Naive thymus-derived CD4-positive, alpha-beta T cell (primary cell): ENCODE data around the gene CAMTA1. TPM values are rescaled to one million over a fixed set of nuclear protein-coding genes. Genes with fewer than 3 reads are reported as not detected.
A peak's percentile ranks its signal among the peaks of the same experiment; 100 is the strongest.

Experiments used
- ATAC-seq: fragments of 150-1000 bp; cut with Tn5 transposase; 2 replicates; pipeline ENCODE4 v1.10.0; 2021; ENCODE audit warnings: mild to moderate bottlenecking, moderate library complexity
- CTCF ChIA-PET: fragments of 350-600 bp; sonication (Branson Sonifier 250); formaldehyde crosslinking; loops from one replicate; lab custom pipeline; 2021; ENCODE audit warnings: antibody characterized with exemption; lab: Charles Lee
- POLR2A ChIA-PET: fragments of 350-600 bp; sonication (Branson Sonifier 250); formaldehyde crosslinking; loops from one replicate; lab custom pipeline; 2021; ENCODE audit warnings: antibody characterized with exemption, inconsistent platforms; lab: Charles Lee
- DNase-seq, 9 donors: peaks; one replicate each; pipeline versions ENCODE4 v3.0.0 to v3.0.0-alpha.2; 2020 to 2022; ENCODE audit warnings: mixed read lengths in 1 of 9
- H3K27ac ChIP-seq: one replicate; pipeline ENCODE4 v1.7.0; 2013; ENCODE audit warnings: mild to moderate bottlenecking, low read depth, low read length, moderate library complexity
- H3K27me3 ChIP-seq, 2 donors: one replicate each; pipeline ENCODE4 v1.7.0; 2013; ENCODE audit warnings: low read length in 2 of 2, mild to moderate bottlenecking in 2 of 2, moderate library complexity in 2 of 2; ENCODE audit not compliant: control insufficient read depth in 2 of 2, insufficient read depth in 2 of 2
- H3K36me3 ChIP-seq, 3 experiments: 1 replicate in 2 of 3; 2 replicates in 1 of 3; pipeline ENCODE4 v1.7.0; 2013; ENCODE audit warnings: low read length in 3 of 3, mild to moderate bottlenecking in 3 of 3, moderate library complexity in 1 of 3; ENCODE audit not compliant: insufficient read depth in 3 of 3, control insufficient read depth in 2 of 3
- H3K4me1 ChIP-seq, 2 donors: one replicate each; pipeline ENCODE4 v1.7.0; 2013; ENCODE audit warnings: low read length in 2 of 2, mild to moderate bottlenecking in 2 of 2, moderate library complexity in 1 of 2; ENCODE audit not compliant: control insufficient read depth in 2 of 2, insufficient read depth in 2 of 2
- H3K4me3 ChIP-seq: 2 replicates; pipeline ENCODE4 v1.7.0; 2013; ENCODE audit warnings: mild to moderate bottlenecking, low read length
- H3K9me3 ChIP-seq, 3 experiments: 1 replicate in 2 of 3; 2 replicates in 1 of 3; pipeline ENCODE4 v1.7.0; 2013; ENCODE audit warnings: low read length in 3 of 3; ENCODE audit not compliant: control insufficient read depth in 2 of 3
- H3K27ac Mint-ChIP-seq, 9 donors: one replicate each; pipeline ENCODE4 v1.8.0; 2020 to 2022; ENCODE audit warnings: mixed read lengths in 9 of 9, mild to moderate bottlenecking in 8 of 9, moderate library complexity in 5 of 9, inconsistent platforms in 2 of 9
- H3K27me3 Mint-ChIP-seq, 5 donors: one replicate each; pipeline ENCODE4 v1.8.0; 2021 to 2022; ENCODE audit warnings: mixed read lengths in 5 of 5, mild to moderate bottlenecking in 1 of 5
- H3K36me3 Mint-ChIP-seq, 5 donors: one replicate each; pipeline ENCODE4 v1.8.0; 2020 to 2022; ENCODE audit warnings: mixed read lengths in 5 of 5, mild to moderate bottlenecking in 3 of 5, inconsistent platforms in 1 of 5
- H3K4me1 Mint-ChIP-seq, 7 donors: one replicate each; pipeline ENCODE4 v1.8.0; 2020 to 2022; ENCODE audit warnings: mixed read lengths in 7 of 7, mild to moderate bottlenecking in 3 of 7, inconsistent platforms in 1 of 7
- H3K4me3 Mint-ChIP-seq, 10 donors: one replicate each; pipeline ENCODE4 v1.8.0; 2020 to 2022; ENCODE audit warnings: mild to moderate bottlenecking in 10 of 10, mixed read lengths in 10 of 10, moderate library complexity in 6 of 10, inconsistent platforms in 2 of 10
- H3K9me3 Mint-ChIP-seq, 11 donors: one replicate each; pipeline ENCODE4 v1.8.0; 2020 to 2022; ENCODE audit warnings: mixed read lengths in 11 of 11, mild to moderate bottlenecking in 4 of 11, inconsistent platforms in 1 of 11, moderate library complexity in 1 of 11
- intact Hi-C, 2 donors: fragments of 100-400 bp; cut with micrococcal nuclease; formaldehyde crosslinking; loops; one replicate each; pipeline ENCODE4 v1.15.1; 2023
- polyA plus RNA-seq, 2 donors: library from polyadenylated mRNA; unstranded; fragments of 300-500 nt; fragmentation: Illumina TruSeq; gene quantifications; one replicate each; pipeline ENCODE4 v1.2.3, GENCODE V29; 2021
- total RNA-seq, 6 experiments: library from RNA in 5 of 6; stranded (reverse) in 5 of 6; gene quantifications; 1 replicate in 5 of 6; 2 replicates in 1 of 6; pipeline ENCODE4 v1.2.3 and lab custom pipeline; 2021 to 2026

The CAMTA1 gene
- total and polyA plus RNA-seq, 7 experiments from 2014 or later, result 38.1 to 68.6 (median 42.6) TPM

- Mint-ChIP-seq H3K27me3 (peaks cover 0 to 3% (median 0%) of the 10 kb centered on the region in 5 donors), H3K27ac (no peak overlapping the region), H3K9me3 (peaks cover 0 to 9% (median 0%) of the 10 kb centered on the region in 11 donors), H3K36me3 (no peaks in the 10 kb centered on the region), H3K4me3 (no peak overlapping the region), H3K4me1 (no peaks in the 10 kb centered on the region)
- Histone ChIP-seq H3K27ac (no peak overlapping the region), H3K9me3 (no peaks in the 10 kb centered on the region), H3K4me1 (no peaks in the 10 kb centered on the region), H3K36me3 (no peaks in the 10 kb centered on the region), H3K4me3 (no peak overlapping the region), H3K27me3 (no peaks in the 10 kb centered on the region)
- ATAC-seq (no peak), DNase-seq (no peak)
- intact Hi-C loops, result no loop called here
- CTCF ChIA-PET, result no interaction called here
- POLR2A ChIA-PET, result no interaction called here
Observed at GRCh38 chr1:7652515-7653098, 867.4 kb downstream of the CAMTA1 start.

GRCh38 chr1:7654725-7655124 is 869.5 kb downstream of the CAMTA1 start:
- Mint-ChIP-seq H3K4me3 (no peak overlapping the region), H3K27me3 (no peaks in the 10 kb centered on the region), H3K9me3 (peaks cover 0 to 9% (median 0%) of the 10 kb centered on the region in 11 donors), H3K4me1 (no peaks in the 10 kb centered on the region), H3K36me3 (no peaks in the 10 kb centered on the region), H3K27ac (no peak overlapping the region)
- no peak overlapping the region for H3K27ac ChIP-seq
- ATAC-seq (peak; percentile 17), DNase-seq (no peak)
- no peaks in the 10 kb centered on the region for H3K27me3 ChIP-seq
- H3K9me3 ChIP-seq, result no peaks in the 10 kb centered on the region
- no peaks in the 10 kb centered on the region for H3K4me1 ChIP-seq
- no peaks in the 10 kb centered on the region for H3K36me3 ChIP-seq
- intact Hi-C loops, result no loop called here
- H3K4me3 ChIP-seq, result no peak overlapping the region
- ChIA-PET CTCF (no interaction called here), POLR2A (no interaction called here)

- Histone ChIP-seq H3K4me1 (no peaks in the 10 kb centered on the region), H3K9me3 (no peaks in the 10 kb centered on the region), H3K27me3 (no peaks in the 10 kb centered on the region), H3K36me3 (no peaks in the 10 kb centered on the region), H3K4me3 (no peak overlapping the region), H3K27ac (no peak overlapping the region)
- intact Hi-C loops, result no loop called here
- ChIA-PET POLR2A (no interaction called here), CTCF (no interaction called here)
- H3K9me3 Mint-ChIP-seq, result peaks cover 0 to 9% (median 0%) of the 10 kb centered on the region in 11 donors
- no peak for DNase-seq
- H3K36me3 Mint-ChIP-seq, result no peaks in the 10 kb centered on the region
- H3K4me1 Mint-ChIP-seq, result no peaks in the 10 kb centered on the region
- H3K4me3 Mint-ChIP-seq, result no peak overlapping the region
- H3K27me3 Mint-ChIP-seq, result no peaks in the 10 kb centered on the region
- peak; percentile 8 for ATAC-seq
- no peak overlapping the region for H3K27ac Mint-ChIP-seq
Observed at GRCh38 chr1:7655354-7655753, 870.1 kb downstream of the CAMTA1 start.

GRCh38 chr1:7656557-7657215 is 871.4 kb downstream of the CAMTA1 start:
- Histone ChIP-seq H3K4me1 (no peaks in the 10 kb centered on the region), H3K36me3 (no peaks in the 10 kb centered on the region), H3K4me3 (no peak overlapping the region), H3K9me3 (no peaks in the 10 kb centered on the region), H3K27me3 (no peaks in the 10 kb centered on the region), H3K27ac (no peak overlapping the region)
- Mint-ChIP-seq H3K4me3 (no peak overlapping the region), H3K27ac (no peak overlapping the region), H3K4me1 (no peaks in the 10 kb centered on the region), H3K36me3 (no peaks in the 10 kb centered on the region), H3K9me3 (peaks cover 0 to 9% (median 0%) of the 10 kb centered on the region in 11 donors), H3K27me3 (no peaks in the 10 kb centered on the region)
- DNase-seq (no peak), ATAC-seq (no peak)
- POLR2A ChIA-PET, result no interaction called here
- CTCF ChIA-PET, result interaction anchor here (0.6 kb wide), 1 partner anchor 13 kb away, joined by 5 read pairs; no protein-coding TSS in a partner anchor
- intact Hi-C loops, result no loop called here

- H3K27ac ChIP-seq, result no peak overlapping the region
- no peaks in the 10 kb centered on the region for H3K27me3 ChIP-seq
- Mint-ChIP-seq H3K27ac (no peak overlapping the region), H3K9me3 (peaks cover 0 to 9% (median 0%) of the 10 kb centered on the region in 11 donors), H3K27me3 (peaks cover 0 to 4% (median 0%) of the 10 kb centered on the region in 5 donors), H3K36me3 (no peaks in the 10 kb centered on the region), H3K4me3 (no peak overlapping the region), H3K4me1 (no peaks in the 10 kb centered on the region)
- no peak for ATAC-seq
- no peaks in the 10 kb centered on the region for H3K36me3 ChIP-seq
- ChIA-PET CTCF (interaction anchor here (0.6 kb wide), 2 partner anchors 12 to 95 kb away, joined by 3 to 5 read pairs; no protein-coding TSS in a partner anchor), POLR2A (no interaction called here)
- no peaks in the 10 kb centered on the region for H3K4me1 ChIP-seq
- no peak overlapping the region for H3K4me3 ChIP-seq
- DNase-seq, result no peak
- H3K9me3 ChIP-seq, result no peaks in the 10 kb centered on the region
- intact Hi-C loops, result no loop called here
Observed at GRCh38 chr1:7657287-7658016, 872.2 kb downstream of the CAMTA1 start.

GRCh38 chr1:7658099-7658498 is 872.8 kb downstream of the CAMTA1 start:
- ATAC-seq, result no peak
- H3K4me1 Mint-ChIP-seq, result no peaks in the 10 kb centered on the region
- intact Hi-C loops, result no loop called here

More at GRCh38 chr1:7658099-7658498, 872.8 kb downstream of the CAMTA1 start:
- no peaks in the 10 kb centered on the region for H3K27me3 ChIP-seq
- Mint-ChIP-seq H3K27me3 (peaks cover 0 to 4% (median 0%) of the 10 kb centered on the region in 5 donors), H3K4me3 (no peak overlapping the region), H3K27ac (no peak overlapping the region), H3K36me3 (no peaks in the 10 kb centered on the region), H3K9me3 (peaks cover 0 to 9% (median 0%) of the 10 kb centered on the region in 11 donors)
- no peak for DNase-seq
- no peak overlapping the region for H3K27ac ChIP-seq
- H3K4me3 ChIP-seq, result no peak overlapping the region
- ChIA-PET POLR2A (no interaction called here), CTCF (interaction anchor here (0.6 kb wide), 1 partner anchor 94 kb away, joined by 3 read pairs; no protein-coding TSS in a partner anchor)
- no peaks in the 10 kb centered on the region for H3K36me3 ChIP-seq
- H3K4me1 ChIP-seq, result no peaks in the 10 kb centered on the region
- no peaks in the 10 kb centered on the region for H3K9me3 ChIP-seq
